A375 (cell line): ENCODE data around the gene TTC22. TPM values are rescaled to one million over a fixed set of nuclear protein-coding genes. Genes with fewer than 3 reads are reported as not detected.

Source experiments
- total RNA-seq: library from RNA; depleted of rRNA; stranded (reverse); fragments of >200 nt; shearing (Covaris generic); gene quantifications from 2 replicates; pipeline ENCODE4 v1.2.3, GENCODE V29; 2014; rRNA removed

The TTC22 gene
- not detected in 2 replicates for total RNA-seq

DNA sequence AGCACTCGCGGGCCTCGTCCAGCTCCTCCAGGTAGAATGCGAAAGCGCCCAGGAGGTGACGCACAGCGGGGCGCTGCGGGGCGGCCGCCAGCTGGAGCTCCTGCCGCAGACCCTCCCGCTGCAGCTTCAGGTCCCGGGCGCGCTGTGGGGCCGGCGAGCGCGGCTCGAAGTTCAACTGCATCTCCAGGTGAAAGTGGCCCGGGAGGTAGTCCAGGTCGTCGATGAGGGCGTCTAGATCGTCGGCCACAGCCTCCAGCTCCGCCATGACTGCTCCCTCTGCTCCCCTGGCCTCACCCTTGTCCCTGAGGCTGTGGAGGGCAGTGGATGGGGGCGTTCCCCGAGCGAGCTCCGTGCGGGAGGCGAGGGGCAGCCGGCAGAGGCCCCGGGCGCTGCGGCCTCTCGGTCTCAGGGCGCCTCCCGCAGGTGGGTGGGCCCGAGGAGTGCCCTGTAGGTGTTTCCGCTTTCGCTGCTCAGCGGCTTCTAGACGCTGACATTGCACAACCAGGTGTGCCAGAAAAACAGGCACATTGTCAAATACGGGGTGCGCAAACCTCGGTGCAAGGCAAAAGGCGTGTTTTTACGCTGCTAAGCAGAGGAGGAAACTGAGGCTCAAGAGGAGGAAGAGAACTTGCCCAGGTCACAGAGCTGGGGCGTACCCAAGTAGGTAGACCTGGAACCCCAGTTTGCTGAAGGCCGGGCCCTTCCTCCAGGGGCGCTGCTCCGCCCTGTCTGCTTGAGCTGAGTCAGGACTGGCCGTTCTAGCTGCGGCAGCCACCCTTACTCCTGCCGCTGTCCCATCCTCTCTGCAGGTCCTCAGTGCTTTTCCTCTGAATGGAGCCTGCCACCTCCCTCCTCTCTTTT is at the start of gene TTC22:
Gene TTC22 (minus strand): TSS at position 425 of the 861 bp plus-strand sequence. CDS start 160 bp downstream, at position 265.

DNA sequence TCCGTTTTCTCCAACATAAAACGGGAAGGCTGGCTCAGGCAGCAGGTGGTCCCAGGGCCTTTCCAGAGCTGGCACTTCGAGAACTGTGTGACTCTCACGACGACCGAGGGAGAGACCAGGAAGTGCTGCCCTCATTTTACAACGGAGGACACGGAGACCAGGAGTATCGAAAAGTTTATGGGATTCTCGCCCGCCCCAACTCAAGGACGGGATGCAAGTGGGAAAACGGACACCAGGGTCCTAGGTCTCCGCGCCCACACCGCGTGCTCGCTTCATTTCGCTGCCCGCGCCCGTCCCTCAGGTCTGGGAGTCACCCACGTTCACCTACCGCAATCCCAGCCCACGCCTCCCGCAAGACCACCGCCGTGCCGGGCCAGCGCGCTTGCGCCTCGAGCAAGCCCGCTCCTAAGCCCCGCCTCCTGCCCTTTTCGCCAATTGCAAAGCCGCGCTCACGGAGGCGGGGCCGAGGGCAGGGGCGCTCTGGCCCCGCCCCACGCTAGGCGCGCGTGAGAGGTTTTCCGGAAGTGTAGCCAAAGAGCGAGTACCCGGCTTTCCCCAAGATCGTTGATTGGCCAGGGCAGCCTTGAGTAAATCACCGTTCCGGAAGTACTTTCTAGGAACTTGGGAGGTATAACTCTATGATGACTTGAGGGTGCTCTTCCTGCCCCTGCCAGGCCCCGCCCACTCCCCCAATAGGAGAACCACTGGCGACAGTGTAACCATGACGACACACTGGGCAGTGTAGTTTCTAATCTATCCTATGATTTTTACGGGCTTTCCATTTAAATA is 36.8 kb downstream of the TTC22 start, which contains the start of gene PARS2:
Gene PARS2 (minus strand): TSS at position 391 of the 789 bp plus-strand sequence. CDS start 5,362 bp downstream, outside the sequence.

Other genes with a start within 250 kb of the TTC22 start
- gene FAM151A, start 177.8 kb downstream of the TTC22 start, total RNA-seq: not detected in 2 replicates
- gene MROH7, start 159.5 kb downstream of the TTC22 start, total RNA-seq: not detected in 2 replicates
- 20.6 and 21.2 TPM in 2 replicates for gene TTC4, start 85.5 kb downstream of the TTC22 start, total RNA-seq
- 3.8 and 5.1 TPM in 2 replicates for gene PARS2, start 36.8 kb downstream of the TTC22 start, total RNA-seq
- gene DHCR24, start 85.9 kb upstream of the TTC22 start, total RNA-seq: 78.6 and 86.3 TPM in 2 replicates
- 0.42 TPM in 1 of 2 replicates, not detected in the other for gene TMEM61, start 179.3 kb upstream of the TTC22 start, total RNA-seq
- gene BSND, start 197.6 kb upstream of the TTC22 start, total RNA-seq: not detected in 2 replicates
- gene PCSK9, start 238.2 kb upstream of the TTC22 start, total RNA-seq: not detected in 2 replicates